HG03439 (cell line): ENCODE measurements around the gene SIRT1.
"Not testable (repeated sequence)": the region's sequence is repeated elsewhere in the genome, so short reads cannot be mapped to it uniquely, and the experiment has no call there.

Experiments
- ATAC-seq: cut with Tn5 transposase; IDR thresholded peaks from one replicate; pipeline ENCODE4 v1.9.1; 2021; ENCODE audit warnings: mild to moderate bottlenecking, moderate library complexity; ENCODE audit not compliant: unreplicated experiment

Gene SIRT1

GRCh38 chr10:67943917-67944316 is 59.5 kb downstream of the SIRT1 start:
- ATAC-seq, result no peak

DNA sequence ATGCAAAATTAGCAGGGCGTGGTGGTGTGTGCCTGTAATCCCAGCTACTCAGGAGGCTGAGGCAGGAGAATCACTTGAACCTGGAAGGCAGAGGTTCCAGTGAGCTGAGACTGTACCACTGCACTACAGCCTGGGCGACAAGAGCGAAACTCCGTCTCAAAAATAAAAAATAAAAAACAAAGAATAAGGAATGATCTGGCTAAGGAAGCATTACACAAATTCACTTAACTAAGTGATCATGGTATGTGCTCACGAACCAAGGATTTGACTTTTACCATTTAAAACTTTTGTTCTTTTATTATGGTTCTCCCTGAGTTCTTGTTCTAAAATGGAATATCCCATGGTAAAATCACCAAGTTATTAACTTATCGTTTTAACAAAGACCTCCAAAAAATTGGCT is 71.2 kb downstream of the SIRT1 start:
- ATAC-seq, result no peak

DNA sequence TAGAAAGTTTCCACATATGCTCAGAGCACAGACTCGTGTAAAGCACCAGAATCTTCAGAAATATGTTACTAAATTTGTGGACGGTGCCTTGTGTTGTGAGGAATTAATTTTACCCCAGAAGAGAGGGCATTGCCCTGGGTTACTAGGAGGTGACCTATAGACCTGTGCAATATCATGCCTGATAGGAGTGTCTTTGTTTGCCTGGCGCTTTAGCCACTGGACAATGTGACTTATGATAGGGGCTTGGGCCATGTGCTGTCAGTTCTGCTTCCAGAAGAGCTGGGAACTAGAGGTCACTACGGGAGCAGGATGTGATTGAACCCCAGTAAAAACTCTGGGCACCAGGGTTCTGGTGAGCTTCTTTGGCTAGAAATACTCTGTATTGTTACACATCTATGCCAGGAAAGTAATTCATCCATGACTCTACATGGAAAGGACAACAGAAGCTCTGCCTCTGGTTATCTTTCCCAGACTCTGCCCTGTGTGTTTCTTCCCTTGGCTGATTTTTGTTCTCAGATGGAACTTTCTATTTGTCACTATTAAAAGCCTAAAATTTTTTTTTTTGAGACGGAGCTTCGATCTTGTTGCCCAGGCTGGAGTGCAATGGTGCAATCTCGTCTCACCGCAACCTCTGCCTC is 75.5 kb downstream of the SIRT1 start:
- ATAC-seq, result no peak

DNA sequence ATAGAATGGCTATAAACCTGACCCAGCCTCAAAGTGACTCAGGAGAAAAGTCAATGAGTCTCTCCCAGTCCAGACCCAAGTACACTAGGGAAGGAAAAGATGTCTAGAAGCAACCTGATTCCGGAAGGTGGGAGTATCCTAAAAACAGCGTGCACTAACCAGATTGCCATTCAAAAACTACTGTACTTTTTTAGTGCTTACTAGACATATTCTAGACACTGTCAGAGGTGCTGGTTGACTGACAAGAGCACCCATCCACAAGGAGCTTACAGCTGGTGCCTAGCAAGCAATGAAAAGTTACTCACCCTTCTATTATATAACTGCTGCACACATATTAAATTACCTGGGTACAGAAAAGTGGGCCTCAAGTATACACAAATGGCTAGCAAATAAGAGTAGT is 81.0 kb downstream of the SIRT1 start:
- no peak for ATAC-seq

- ATAC-seq, result not testable (repeated sequence)
Measured at GRCh38 chr10:67966035-67966434, 81.6 kb downstream of the SIRT1 start.
